Progenitor cell of endocrine pancreas (in vitro differentiated cells): ENCODE data around the gene CD44. TPM values are rescaled to one million over a fixed set of nuclear protein-coding genes. Genes with fewer than 3 reads are reported as not detected.

Source experiments
- DNase-seq: peaks from one replicate; pipeline ENCODE4 v3.0.0; 2021; ENCODE audit warnings: low spot score; ENCODE audit not compliant: unreplicated experiment
- H3K27ac Mint-ChIP-seq: 2 replicates; pipeline ENCODE4 v1.8.0; 2021; ENCODE audit warnings: mild to moderate bottlenecking, moderate library complexity, mixed read lengths
- H3K27me3 Mint-ChIP-seq: 2 replicates; pipeline ENCODE4 v1.8.0; 2021; ENCODE audit warnings: mixed read lengths
- H3K36me3 Mint-ChIP-seq: 2 replicates; pipeline ENCODE4 v1.8.0; 2022; ENCODE audit warnings: mixed read lengths; ENCODE audit not compliant: insufficient read depth
- H3K4me1 Mint-ChIP-seq: 2 replicates; pipeline ENCODE4 v1.8.0; 2021; ENCODE audit warnings: low read depth, mixed read lengths
- H3K4me3 Mint-ChIP-seq: 2 replicates; pipeline ENCODE4 v1.8.0; 2021; ENCODE audit warnings: low read depth, mild to moderate bottlenecking, moderate library complexity, mixed read lengths
- H3K9me3 Mint-ChIP-seq: 2 replicates; pipeline ENCODE4 v1.8.0; 2021; ENCODE audit warnings: low read depth, mixed read lengths
- total RNA-seq: library from RNA; stranded (reverse); gene quantifications from 2 replicates; pipeline ENCODE4 v1.2.1, GENCODE V29; 2021
- TF ChIP-seq, protein P1 (sequence below): fragments of 200-600 bp; sonication (generic); IDR thresholded peaks from one replicate; pipeline ENCODE4 v1.5.0; 2021; ENCODE audit warnings: antibody characterized with exemption, mild to moderate bottlenecking; ENCODE audit not compliant: unreplicated experiment

Gene CD44
- total RNA-seq, 1 donor from 2014 or later, result 1.9 TPM

DNA sequence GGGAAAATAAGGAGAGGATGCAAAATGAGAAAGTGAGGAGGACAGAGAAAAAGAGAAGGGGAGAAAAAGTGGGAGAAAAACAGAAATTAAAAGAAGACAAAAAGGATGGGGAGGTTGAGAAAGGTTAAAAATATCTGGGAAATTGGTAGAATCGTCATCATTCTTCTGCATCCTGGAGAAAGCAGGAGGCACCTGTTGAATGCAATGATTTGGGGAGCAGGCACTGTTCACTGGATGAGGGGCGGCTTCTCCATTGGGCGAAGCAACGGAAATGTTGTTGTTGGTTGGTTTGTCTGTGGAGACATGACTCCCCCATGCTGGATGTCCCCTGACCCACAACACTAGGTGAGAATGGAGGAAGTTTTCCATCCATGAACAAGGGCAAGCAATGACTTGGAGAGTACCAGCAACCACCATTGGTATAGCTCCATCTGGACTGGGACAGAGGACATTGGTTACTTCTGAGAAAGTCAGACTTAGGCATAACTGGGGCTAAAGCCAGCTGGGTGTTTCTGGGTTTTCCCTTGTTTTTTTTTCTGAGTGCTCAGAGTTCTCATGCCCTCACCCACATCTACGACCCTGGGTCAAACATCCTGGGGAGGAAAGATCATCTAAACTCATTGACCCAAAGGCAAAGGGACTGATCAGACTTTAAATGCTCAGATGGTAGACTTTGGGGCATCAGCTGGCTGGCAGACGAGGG lies 11.9 kb upstream of the CD44 start:
- Mint-ChIP-seq H3K4me3 (no peak overlapping the region), H3K36me3 (no peaks in the 10 kb centered on the region), H3K9me3 (no peaks in the 10 kb centered on the region), H3K4me1 (no peaks in the 10 kb centered on the region), H3K27ac (no peak overlapping the region), H3K27me3 (peaks cover 31% of the 10 kb centered on the region)
- no peak for DNase-seq
- TF ChIP-seq, protein P1, sequence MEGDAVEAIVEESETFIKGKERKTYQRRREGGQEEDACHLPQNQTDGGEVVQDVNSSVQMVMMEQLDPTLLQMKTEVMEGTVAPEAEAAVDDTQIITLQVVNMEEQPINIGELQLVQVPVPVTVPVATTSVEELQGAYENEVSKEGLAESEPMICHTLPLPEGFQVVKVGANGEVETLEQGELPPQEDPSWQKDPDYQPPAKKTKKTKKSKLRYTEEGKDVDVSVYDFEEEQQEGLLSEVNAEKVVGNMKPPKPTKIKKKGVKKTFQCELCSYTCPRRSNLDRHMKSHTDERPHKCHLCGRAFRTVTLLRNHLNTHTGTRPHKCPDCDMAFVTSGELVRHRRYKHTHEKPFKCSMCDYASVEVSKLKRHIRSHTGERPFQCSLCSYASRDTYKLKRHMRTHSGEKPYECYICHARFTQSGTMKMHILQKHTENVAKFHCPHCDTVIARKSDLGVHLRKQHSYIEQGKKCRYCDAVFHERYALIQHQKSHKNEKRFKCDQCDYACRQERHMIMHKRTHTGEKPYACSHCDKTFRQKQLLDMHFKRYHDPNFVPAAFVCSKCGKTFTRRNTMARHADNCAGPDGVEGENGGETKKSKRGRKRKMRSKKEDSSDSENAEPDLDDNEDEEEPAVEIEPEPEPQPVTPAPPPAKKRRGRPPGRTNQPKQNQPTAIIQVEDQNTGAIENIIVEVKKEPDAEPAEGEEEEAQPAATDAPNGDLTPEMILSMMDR, result no peak

DNA sequence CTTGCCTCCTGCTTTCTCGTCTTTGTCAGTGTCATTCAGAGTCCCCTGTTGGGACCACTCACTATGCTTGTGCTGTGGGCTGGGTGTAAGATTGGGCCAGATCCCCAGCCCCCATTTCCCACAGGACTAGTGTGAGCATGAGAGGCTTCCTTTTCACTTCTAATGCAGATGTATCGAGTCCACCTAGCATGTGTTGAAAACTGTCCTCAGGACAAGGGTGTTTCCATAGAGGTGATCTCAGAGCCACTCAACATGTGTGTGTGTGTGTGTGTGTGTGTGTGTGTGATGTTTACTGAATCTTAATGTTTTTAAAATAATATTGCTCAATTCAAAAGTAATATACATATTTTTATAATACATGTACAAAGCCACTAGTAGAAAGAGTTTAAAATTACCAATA lies 11.4 kb upstream of the CD44 start:
- Mint-ChIP-seq H3K27ac (no peak overlapping the region), H3K36me3 (no peaks in the 10 kb centered on the region), H3K27me3 (peaks cover 37% of the 10 kb centered on the region), H3K4me1 (no peaks in the 10 kb centered on the region), H3K9me3 (no peaks in the 10 kb centered on the region), H3K4me3 (no peak overlapping the region)
- DNase-seq, result no peak
- TF ChIP-seq, protein P1, result no peak

DNA sequence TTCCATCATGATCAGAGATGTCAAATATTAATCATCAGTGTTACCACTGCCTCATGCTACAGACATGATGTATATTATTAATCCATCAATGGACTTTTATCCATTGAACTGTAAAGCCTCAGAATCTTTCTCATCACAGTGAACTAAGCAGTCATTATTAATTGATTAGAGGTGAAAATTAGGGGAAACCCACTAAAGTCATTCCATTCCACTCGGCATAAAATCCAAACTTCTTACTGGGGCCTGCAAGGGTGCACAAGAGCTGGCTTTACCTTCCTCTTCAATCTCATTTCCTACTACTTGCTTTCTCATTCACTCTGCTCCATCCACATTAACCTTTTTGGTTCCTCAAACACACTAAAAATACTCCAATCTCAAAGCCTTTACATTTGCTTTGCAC lies 7.9 kb upstream of the CD44 start:
- DNase-seq, result no peak
- TF ChIP-seq, protein P1, result no peak
- Mint-ChIP-seq H3K36me3 (no peaks in the 10 kb centered on the region), H3K27me3 (peaks cover 46% of the 10 kb centered on the region), H3K27ac (no peak overlapping the region), H3K4me1 (no peaks in the 10 kb centered on the region), H3K9me3 (no peaks in the 10 kb centered on the region), H3K4me3 (no peak overlapping the region)

DNA sequence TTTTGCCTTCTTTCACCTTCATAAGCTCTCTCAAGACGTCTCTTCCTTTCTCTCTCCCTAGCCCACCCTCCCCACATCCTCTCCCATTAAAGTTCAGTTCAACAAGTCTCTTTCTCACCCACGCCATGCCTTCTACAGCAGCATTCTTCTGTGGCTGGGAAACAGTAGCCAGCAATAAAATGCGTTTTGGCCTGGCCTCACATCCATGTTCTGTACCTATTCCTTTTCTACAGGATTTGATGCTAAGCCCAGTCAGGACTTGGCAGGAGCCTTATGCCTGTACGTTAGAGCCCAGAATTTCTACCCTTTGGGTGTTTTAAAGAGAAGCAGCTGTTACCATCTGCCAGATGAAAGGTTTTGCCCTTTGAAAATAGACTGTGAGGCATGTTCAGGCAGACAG lies 7.1 kb upstream of the CD44 start:
- Mint-ChIP-seq H3K4me1 (no peaks in the 10 kb centered on the region), H3K9me3 (no peaks in the 10 kb centered on the region), H3K36me3 (no peaks in the 10 kb centered on the region), H3K27me3 (peaks cover 46% of the 10 kb centered on the region), H3K4me3 (no peak overlapping the region), H3K27ac (no peak overlapping the region)
- no peak for DNase-seq
- TF ChIP-seq, protein P1, result no peak

DNA sequence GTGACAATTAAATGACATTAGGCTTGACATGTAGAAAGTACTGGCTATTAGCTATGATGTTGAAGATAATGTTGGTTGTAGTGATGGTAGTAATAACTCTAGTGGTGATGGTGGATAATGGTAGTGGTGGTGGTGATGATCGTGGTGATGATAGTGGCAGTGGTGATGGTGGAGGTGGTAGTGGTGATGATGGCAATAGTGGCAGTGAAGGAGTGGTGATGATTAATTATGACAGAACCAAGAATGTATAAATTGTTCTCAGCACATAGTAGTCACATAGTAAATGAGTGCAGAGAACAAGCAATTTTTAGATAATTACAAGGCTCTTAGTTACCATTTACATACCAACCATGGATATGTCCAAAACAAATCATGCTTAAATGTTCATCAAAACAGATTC lies 5.3 kb upstream of the CD44 start:
- TF ChIP-seq, protein P1, result no peak
- Mint-ChIP-seq H3K4me3 (no peak overlapping the region), H3K27me3 (peaks cover 60% of the 10 kb centered on the region), H3K9me3 (no peaks in the 10 kb centered on the region), H3K27ac (no peak overlapping the region), H3K36me3 (no peaks in the 10 kb centered on the region), H3K4me1 (peaks cover 4% of the 10 kb centered on the region)
- no peak for DNase-seq
